ENCODE results near the gene LCOR.
"Not testable (repeated sequence)": the region's sequence is repeated elsewhere in the genome, so short reads cannot be mapped to it uniquely, and the experiment has no call there.

LCOR gene

GRCh38 chr10:97015240-97015639, 183.1 kb downstream of the LCOR start:
- no peak for DNase-seq

DNA sequence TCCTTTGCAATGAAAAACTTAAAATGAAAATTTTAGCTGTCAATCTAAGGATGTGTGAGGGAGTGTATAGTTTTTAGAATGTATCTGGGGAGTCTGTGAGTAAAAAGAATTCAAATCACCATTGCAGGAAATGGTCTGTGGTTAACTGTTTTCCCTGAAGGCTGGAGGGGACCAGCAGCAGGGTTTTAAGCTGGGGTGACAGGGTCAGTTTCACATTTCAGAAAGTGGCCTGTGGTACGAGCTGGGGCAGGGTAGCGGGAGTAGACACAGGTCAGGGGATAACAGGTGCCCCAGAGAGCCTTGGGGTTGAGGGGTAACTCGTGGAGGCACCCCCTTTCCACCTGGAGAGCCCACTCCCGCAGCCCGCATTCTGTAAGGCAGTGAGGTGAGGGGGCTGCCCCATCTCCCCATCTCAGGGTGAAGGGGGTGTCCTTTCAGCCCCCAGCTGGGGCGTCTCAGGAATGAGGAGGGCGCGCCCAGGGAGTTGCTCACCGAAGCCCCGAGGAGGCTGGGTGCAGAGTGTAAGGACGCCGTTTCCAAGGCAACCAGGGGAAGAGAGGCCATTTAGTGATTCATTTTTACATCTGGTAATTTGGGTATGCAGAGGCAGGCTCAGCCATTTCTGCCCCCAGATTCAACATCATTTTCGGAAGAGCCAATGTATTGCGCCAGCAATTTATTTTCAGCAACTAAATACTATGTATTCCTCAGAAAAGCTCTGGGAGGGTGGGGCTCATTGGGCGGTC, 184.8 kb downstream of the LCOR start:
- no peak for DNase-seq

DNA sequence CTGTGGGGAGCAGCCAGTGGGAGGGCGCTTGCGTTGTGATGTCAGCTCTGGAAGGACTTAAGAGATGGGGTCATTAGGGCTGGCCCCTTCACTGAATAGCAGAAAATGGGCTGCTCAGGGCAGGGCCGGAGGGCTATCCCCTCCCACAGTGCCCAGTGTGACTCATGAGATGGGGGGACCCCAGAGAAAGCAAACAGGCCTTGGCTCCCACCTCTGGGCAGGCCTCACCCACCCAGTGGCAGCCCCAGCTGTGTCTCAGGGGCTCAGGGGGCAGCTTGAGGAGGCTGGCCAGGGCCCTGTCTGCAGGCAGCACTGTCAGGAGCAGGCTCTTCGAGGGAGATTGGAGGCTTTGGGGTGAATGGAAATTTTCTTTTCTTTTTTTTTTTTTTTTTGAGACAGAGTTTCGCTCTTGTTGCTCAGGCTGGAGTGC, 185.4 kb downstream of the LCOR start:
- DNase-seq = no peak

DNA sequence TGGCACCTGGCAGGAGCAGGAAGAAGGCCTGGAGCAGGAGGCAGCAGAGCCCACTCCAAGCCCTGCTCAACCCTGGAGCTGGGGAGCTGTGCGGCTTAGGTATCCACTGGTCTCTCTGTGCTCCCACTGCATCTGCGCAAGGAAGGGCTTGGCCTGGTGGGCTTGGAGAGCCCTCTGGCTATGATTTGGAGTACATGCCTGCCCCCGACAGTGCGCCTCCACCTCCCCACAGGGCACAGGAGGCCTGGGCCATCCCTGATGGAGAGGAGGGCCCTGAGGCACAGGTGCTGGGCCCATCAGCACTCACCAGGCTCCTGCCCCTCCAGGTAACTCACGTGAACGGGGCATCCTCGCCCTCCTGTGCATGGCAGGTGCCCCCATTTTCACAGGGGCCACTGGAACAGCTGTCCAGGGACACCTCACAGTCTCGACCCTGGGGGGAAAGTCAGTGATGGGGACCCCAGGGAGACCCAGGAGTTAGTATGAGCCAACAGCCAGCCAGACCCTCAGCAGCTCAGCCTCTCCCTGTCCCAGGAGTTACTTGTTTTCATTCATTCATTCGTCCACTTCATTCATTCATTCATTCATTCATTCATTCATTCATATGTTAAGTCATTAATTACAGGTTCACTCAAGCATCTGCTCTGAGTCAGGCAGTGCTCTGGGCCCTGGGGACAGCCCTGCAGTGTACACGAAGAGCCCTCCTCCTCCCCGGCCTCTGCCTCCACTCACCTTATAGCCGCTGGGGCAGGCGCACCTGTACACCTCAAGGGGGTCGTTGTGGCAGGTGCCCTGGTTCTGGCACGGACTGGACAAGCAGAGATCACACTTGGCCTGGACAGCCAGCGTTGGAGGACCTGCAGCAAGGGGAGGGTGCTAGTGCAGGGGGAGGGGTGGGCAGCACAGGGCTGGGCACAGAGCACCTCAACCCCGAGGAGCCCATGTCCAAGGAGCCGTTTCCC, 186.4 kb downstream of the LCOR start:
- DNase-seq = no peak

- no peak for DNase-seq
Measured at GRCh38 chr10:97019213-97019844, 187.2 kb downstream of the LCOR start.

GRCh38 chr10:97020452-97021400, 188.6 kb downstream of the LCOR start:
- no peak for DNase-seq

GRCh38 chr10:97022616-97023015, 190.5 kb downstream of the LCOR start:
- DNase-seq = no peak

DNA sequence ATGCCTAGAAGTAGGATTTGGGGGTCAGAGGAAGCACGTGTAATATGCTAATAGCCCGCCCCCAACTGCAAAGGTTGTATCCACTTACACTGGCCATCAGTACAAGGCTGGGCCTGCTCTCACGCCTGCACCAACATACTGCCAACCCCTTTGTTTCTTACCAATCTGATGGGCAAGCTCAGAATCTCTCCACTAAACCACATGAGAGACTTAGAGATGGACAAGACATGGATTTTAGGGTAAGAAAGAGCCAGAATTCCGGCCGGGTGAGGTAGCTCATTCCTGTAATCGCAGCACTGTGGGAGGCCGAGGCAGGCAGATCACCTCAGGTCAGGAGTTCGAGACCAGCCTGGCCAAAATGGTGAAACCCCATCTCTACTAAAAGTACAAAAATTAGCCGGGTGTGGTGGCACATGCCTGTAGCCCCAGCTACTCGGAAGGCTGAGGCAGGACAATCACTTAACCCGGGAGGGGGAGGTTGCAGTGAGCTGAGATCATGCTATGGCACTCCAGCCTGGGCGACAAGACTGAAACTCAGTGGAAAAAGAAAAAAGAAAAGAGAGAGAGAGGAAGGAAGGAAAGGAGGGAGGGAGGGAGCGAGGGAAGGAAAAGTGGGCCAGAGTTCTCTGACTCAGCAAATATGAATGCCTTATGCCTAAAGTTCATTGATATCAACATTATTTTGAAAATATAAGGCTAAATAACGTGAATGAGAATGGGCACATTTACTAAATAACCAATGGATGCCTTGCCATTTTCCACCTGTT, 191.5 kb downstream of the LCOR start:
- DNase-seq = no peak

DNA sequence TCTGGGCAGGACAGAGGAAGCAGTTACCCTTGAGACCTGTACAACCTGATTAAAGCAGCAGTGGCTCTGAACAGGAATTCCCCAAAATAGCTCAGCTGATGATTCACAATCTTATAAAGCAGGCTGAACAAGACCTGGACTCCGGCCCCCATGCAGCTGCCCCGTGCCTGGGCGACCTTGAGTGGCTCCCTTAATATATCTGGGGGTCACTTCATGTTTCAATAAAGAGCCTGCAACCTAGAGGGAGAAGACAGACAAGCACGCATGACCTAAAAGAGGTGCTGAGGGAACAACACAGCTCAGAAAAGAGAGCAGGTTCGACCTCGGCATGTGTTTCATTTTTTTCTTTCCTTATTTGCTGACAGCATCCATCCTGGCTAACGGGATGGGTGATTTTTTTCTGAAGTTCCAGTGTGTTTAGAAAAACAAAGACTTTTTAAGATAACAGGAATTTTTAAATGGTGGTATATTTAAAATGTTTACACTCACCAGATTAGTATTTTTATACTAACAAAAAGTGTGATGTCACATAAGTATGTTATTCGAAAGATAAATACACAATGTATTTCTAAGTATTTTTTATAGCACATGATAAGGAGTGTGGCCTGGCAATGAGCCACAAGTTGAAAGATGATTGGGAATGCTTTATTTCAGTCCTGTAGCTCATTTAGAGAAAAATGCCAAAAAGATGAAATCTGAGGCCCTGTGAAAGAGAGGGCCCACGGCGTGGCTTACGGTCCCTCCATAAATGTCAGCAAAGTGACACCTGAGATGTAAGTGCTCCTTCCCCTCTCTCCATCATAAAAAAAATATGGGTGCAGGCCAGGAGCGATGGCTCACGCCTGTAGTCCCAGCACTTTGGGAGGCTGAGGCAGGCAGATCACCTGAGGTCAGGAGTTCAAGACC, 192.3 kb downstream of the LCOR start:
- DNase-seq = no peak

DNA sequence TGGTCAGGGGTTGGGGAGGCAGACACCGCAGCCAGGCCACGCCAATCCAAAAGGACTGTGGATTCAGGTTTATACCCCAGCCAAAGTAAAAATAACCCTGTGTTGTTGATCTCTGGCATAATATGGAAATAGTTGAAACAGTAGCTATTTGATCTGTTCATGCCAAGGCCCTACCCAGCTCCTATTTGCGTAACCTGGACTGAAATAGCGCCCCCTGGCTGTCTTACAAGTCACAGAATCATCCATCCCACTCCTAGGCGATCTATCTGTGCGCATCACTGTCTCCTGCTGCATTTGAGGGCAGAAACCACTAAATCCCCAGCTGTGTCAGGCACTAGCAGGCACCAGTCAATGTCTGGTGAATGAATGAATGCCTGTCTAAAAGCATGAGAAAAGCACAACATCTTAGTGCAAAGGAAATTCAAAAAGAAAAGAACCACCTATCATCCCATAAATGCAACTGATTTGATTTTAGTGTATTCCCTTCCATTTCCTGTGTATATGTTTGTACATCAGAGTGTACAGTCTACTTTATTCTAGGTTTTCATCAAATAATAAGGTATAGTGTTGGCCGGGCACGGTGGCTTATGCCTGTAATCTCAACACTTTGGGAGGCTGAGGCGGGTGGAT, 193.6 kb downstream of the LCOR start:
- DNase-seq = peak; percentile 53

DNA sequence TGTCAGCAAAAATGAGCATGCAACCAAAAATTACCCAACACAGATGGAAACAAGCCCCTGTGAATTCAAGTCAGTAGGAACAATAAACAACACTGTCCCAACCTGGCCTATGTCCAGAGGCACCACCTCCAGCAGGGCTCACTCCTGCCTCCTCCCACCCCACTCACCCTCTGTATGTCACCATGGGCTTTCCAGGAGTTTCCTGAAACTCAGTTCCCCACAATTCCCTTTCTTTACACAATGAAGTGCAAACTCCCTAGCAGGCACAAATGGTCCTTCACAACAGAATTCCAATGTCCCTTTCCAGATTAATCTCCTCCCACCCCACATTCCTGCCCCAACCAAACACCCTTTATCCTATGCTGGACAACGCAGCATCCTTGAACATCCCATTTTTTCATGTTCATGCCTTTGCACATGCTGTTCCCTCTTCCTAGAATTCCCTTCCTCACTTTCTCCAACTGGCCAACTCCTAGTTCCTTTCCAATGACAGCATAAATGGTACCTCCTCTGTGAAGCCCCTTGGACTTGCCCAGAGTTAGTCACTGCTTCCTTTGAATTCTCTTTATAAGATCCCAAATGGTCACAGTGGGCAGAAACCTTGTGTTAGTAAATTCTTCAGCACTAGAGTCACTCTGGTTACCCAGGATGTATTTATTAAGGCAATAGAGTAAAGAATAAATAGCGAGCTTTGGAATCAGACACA, 196.2 kb downstream of the LCOR start:
- DNase-seq = no peak

- DNase-seq = no peak
Measured at GRCh38 chr10:97028832-97029178, 196.7 kb downstream of the LCOR start.

GRCh38 chr10:97029271-97029670, 197.2 kb downstream of the LCOR start:
- DNase-seq = no peak

DNA sequence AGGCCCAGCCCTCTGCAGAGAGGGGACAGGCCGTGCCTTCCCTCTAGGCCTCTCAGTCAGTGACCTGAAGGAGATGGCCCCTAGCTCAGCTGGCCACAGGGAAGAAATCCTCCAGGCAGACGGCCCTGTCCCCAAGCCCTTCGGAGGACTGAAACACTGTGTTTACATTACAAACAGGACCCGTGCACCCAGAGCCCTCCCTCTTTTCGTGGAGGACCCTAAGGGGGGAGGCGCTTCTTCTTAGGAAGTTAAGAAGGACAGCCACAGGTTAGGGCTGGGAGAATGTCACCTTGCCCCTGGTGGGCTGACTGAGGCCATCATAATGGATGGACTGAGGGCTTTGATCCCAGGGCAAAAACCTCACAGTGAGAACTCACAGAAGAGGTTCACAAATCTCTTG, 198.8 kb downstream of the LCOR start:
- no peak for DNase-seq

DNA sequence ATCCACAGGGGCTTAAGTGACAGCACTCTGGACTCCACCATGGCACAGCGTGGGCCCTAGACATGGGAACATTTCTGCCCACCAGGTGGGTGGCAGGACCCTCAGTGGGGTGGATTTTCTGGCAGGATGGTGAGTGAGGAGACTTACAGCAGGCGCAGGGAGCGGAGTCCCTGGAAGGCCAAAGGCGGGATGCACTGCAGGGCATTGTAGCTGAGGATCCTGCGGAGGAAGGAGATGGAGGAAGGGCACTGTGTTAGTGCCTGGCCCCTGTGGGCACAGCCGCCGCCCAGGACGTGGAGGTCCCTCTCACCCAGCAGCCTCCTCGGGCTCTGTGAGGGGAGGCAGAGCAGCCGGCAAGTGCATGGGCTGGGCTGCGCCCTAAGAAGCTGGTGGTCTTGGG, 199.4 kb downstream of the LCOR start:
- DNase-seq = no peak

DNA sequence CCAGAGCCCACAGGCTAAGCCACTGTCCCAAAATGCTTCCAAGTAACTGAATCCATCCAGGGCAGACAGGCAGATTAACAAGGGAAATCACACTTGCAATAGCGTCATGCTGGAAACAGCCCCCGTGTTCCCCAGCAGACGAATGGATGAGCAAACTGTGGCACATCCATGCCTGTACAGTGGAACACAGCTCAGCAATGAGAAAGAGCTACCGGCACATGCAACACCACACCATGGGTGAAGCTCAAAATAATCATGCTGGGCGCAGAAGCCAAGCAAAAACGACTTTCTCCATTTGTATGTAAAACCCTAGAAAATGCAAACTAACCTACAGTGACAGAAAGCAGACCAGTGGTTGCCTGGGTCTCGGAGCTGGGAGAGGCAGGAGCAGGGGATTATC, 200.5 kb downstream of the LCOR start:
- no peak for DNase-seq

DNA sequence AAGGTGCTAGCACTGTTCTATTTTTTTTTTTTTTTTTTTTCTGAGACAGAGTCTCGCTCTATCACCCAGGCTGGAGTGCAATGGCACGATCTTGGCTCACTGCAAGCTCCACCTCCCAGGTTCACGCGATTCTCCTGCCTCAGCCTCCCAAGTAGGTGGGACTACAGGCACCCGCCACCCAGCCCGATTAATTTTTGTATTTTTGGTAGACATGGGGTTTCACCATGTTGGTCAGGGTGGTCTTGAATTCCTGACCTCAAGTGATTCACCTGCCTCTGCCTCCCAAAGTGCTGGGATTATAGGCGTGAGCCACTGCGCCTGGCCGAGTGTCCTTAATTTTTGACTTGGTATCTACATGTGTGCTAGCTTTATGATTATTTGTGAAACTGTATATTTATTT, 201.7 kb downstream of the LCOR start:
- not testable (repeated sequence) for DNase-seq

DNA sequence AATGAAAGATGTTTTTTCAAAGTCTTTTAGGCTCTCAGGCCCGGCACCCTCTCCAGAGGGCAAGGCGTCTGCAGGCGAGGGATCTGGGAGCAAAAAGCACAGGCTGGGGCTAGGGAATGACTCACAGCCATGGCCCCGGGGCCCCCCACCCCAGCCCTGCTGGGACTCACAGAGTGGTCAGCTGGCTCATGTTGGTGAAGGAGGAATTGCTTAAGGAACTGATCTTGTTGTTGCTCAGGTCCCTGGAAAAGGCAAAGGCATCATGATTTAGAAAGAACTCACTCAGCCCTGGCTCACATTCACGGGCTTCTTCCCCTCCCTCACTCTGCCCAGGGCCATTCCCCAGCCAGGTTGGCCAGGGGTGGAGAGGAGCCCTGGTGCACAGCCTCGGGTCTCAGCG, 202.2 kb downstream of the LCOR start:
- DNase-seq = no peak

Measured in RPMI8226 (cell line).